Heart left ventricle (tissue), 16 donors: Measurements from ENCODE around the gene SLC16A5. TPM values are rescaled to one million over a fixed set of nuclear protein-coding genes. Genes with fewer than 3 reads are reported as not detected.
"Not testable (repeated sequence)": the region's sequence is repeated elsewhere in the genome, so short reads cannot be mapped to it uniquely, and the experiment has no call there.

Experiments used
- ATAC-seq, 4 donors: fragments of 200-7000 bp; cut with Tn5 transposase; one replicate each; pipeline ENCODE4 v1.9.1; 2020 to 2022; ENCODE audit warnings: moderate library complexity in 4 of 4, mild to moderate bottlenecking in 3 of 4, moderate number of reproducible peaks in 1 of 4
- DNase-seq, 5 donors: peaks; one replicate each; pipeline ENCODE4 v3.0.0-alpha.2; 2020
- H3K27ac ChIP-seq, 12 donors: fragments of 200-600 bp; sonication (generic) in 4 of 12; one replicate each; pipeline versions ENCODE4 v1.5.0 to v1.8.0; 2016 to 2022; ENCODE audit warnings: mild to moderate bottlenecking in 2 of 12
- H3K27me3 ChIP-seq, 9 donors: fragments of 200-600 bp; sonication (generic) in 2 of 9; one replicate each; pipeline versions ENCODE4 v1.5.1 to v1.8.0; 2016 to 2022; ENCODE audit warnings: mild to moderate bottlenecking in 3 of 9
- H3K36me3 ChIP-seq, 9 donors: fragments of 200-600 bp; sonication (generic) in 2 of 9; one replicate each; pipeline versions ENCODE4 v1.5.0 to v1.8.0; 2018 to 2022; ENCODE audit warnings: mild to moderate bottlenecking in 2 of 9
- H3K4me1 ChIP-seq, 12 donors: fragments of 200-600 bp; sonication (generic) in 4 of 12; one replicate each; pipeline versions ENCODE4 v1.5.0 to v1.8.0; 2016 to 2022; ENCODE audit warnings: mild to moderate bottlenecking in 3 of 12
- H3K4me3 ChIP-seq, 12 donors: fragments of 200-600 bp; sonication (generic) in 4 of 12; one replicate each; pipeline versions ENCODE4 v1.5.0 to v1.8.0; 2017 to 2022; ENCODE audit warnings: mild to moderate bottlenecking in 9 of 12, moderate library complexity in 4 of 12
- H3K9me3 ChIP-seq, 12 donors: fragments of 200-600 bp; sonication (generic) in 4 of 12; one replicate each; pipeline versions ENCODE4 v1.5.0 to v1.8.0; 2016 to 2022; ENCODE audit warnings: mild to moderate bottlenecking in 1 of 12
- CTCF ChIP-seq, 12 donors: fragments of 200-600 bp; sonication (generic) in 4 of 12; IDR thresholded peaks; one replicate each; pipeline versions ENCODE4 v1.5.0 to v1.8.0; 2018 to 2022; ENCODE audit warnings: antibody characterized with exemption in 12 of 12, mild to moderate bottlenecking in 5 of 12
- POLR2A ChIP-seq, 2 donors: fragments of 450-650 bp; IDR thresholded peaks; one replicate each; pipeline ENCODE4 v1.6.1; 2017; ENCODE audit warnings: antibody characterized with exemption in 2 of 2, mild to moderate bottlenecking in 2 of 2, moderate library complexity in 2 of 2
- WGBS, 4 donors: extraction: QIAGEN DNeasy Blood & Tissue Kit in 2 of 4; methylation state at CpG; one replicate each; pipeline versions ENCODE4 v1.1.5 to v1.1.7; 2013 to 2018; 5-methylcytosine and 5-hydroxymethylcytosine counted together
- intact Hi-C, 10 donors: fragments of 100-400 bp; cut with DNase I; formaldehyde crosslinking; loops; one replicate each; pipeline versions ENCODE4 v1.11.1 to v1.14.2; 2022
- polyA plus RNA-seq, 2 donors: library from polyadenylated mRNA; stranded (reverse); fragments of 200-250 nt; gene quantifications; one replicate each; pipeline ENCODE4 v1.2.3, GENCODE V29; 2013
- total RNA-seq, 9 donors: library from RNA; depleted of rRNA in 2 of 9; stranded (reverse); fragments of >200 nt in 2 of 9; fragmentation: NEBNext Ultra II Directional in 3 of 9; extraction: Animal tissue kit (Norgen Biotek cat#: 25700) in 3 of 9; gene quantifications; one replicate each; pipeline versions ENCODE4 v1.1.0 to v1.2.4, GENCODE V29; 2016 to 2023
- donor health status: ischemic (EF 13 %, LVEDD 7.1; RV severe dilation, severe dysfunction).
- donor health status: healthy with polysubstance abuse.
- donor health status: DM: no; HTN: yes; CAD: no.
- donor health status: DM: no; HTN: no; CAD: no.
- donor health status: ischemic (EF 25% LVEDD 6.9; RV normal size, moderate dysfunction).
- donor health status: ischemic (EF 25% LVEDD 5.7; RV mildly dilated, moderate dysfunction).
- donor health status: healthy.
- donor health status: DM: yes; HTN: yes; CAD: no.
- donor health status: ischemic (EF 35%, LVEDD 5.7; RV mildly dilated, moderate dysfunction).
- donor health status: nonischemic (EF 11% LVEDD 7.7; RV severe dilation, severe dysfunction).
- donor health status: DM: yes; HTN: yes; CAD: no.
- donor health status: PGD.
- donor health status: ischemic (EF 29% LVEDD 5.4; RV normal size, mild dysfunction).
- donor health status: nonischemic (EF 23%, LVEDD 6.1; RV moderate dilation, normal function).

Gene SLC16A5
- total and polyA plus RNA-seq, 11 donors = 4.3 to 23.3 (median 10.9) TPM

GRCh38 chr17:75068750-75069149, 19.0 kb upstream of the SLC16A5 start:
- Histone ChIP-seq H3K27ac (no peak overlapping the region), H3K27me3 (no peaks in the 10 kb centered on the region), H3K9me3 (no peaks in the 10 kb centered on the region), H3K36me3 (peaks cover 0 to 18% (median 16%) of the 10 kb centered on the region in 9 donors), H3K4me3 (no peak overlapping the region), H3K4me1 (peaks cover 0 to 17% (median 6%) of the 10 kb centered on the region in 12 donors)
- DNase-seq = no peak
- intact Hi-C loops = loop anchor here in 3 of 10 donors (10.0 kb wide), 1 partner anchor 136 kb away; the partner anchor contains the start of gene NUP85 (in 3 of the 3)
- 80 to 90% (median 86%) methylated on average over 8 of the region's 8 CpGs for WGBS, 4 donors
- no peak for TF ChIP-seq POLR2A (IDR thresholded peaks at IDR 0.05)
- no peak for TF ChIP-seq CTCF (IDR thresholded peaks at IDR 0.05)
- ATAC-seq = no peak

- no peak for ATAC-seq
- intact Hi-C loops = loop anchor here in 5 of 10 donors (5.0 to 10.0 kb wide), 2 partner anchors 38 to 135 kb away; partner anchors contain the start of genes NUP85 (in 3 of the 5) and ARMC7 (in 2 of the 5)
- WGBS, 4 donors = 93 to 98% (median 97%) methylated on average over 2 of the region's 2 CpGs
Measured at GRCh38 chr17:75069783-75070182, 18.0 kb upstream of the SLC16A5 start.

GRCh38 chr17:75071478-75072271, 16.1 kb upstream of the SLC16A5 start:
- peak; percentile 69 to 82 (median 72) for ATAC-seq
- not testable (repeated sequence) for H3K27me3 ChIP-seq, DNase-seq, H3K9me3 ChIP-seq, H3K4me3 ChIP-seq, H3K36me3 ChIP-seq
- 59 to 69% (median 67%) methylated on average over 8 of the region's 8 CpGs for WGBS, 4 donors
- Histone ChIP-seq H3K4me1 (peaks cover 0 to 17% (median 6%) of the 10 kb centered on the region in 12 donors), H3K27ac (peak overlapping the region in 8 of 12 donors; percentile 19 to 81 (median 63))
- intact Hi-C loops = loop anchor here in 2 of 10 donors (5.0 kb wide), 1 partner anchor 36 kb away; the partner anchor contains the start of gene ARMC7 (in 2 of the 2)

More at GRCh38 chr17:75069783-75070182, 18.0 kb upstream of the SLC16A5 start:
- TF ChIP-seq CTCF (IDR thresholded peaks at IDR 0.05) (peak in 5 of 12 donors; percentile 23 to 37 (median 27)), POLR2A (IDR thresholded peaks at IDR 0.05) (no peak)
- H3K4me3 ChIP-seq = no peak overlapping the region
- H3K36me3 ChIP-seq = peaks cover 0 to 8% (median 5%) of the 10 kb centered on the region in 9 donors
- no peaks in the 10 kb centered on the region for H3K27me3 ChIP-seq
- no peak overlapping the region for H3K27ac ChIP-seq
- H3K9me3 ChIP-seq = no peaks in the 10 kb centered on the region
- DNase-seq = no peak
- H3K4me1 ChIP-seq = peaks cover 0 to 17% (median 6%) of the 10 kb centered on the region in 12 donors

- DNase-seq, H3K9me3 ChIP-seq, ATAC-seq, H3K27me3 ChIP-seq, H3K4me3 ChIP-seq, H3K36me3 ChIP-seq: not testable (repeated sequence)
- H3K27ac ChIP-seq = peak overlapping the region in 6 of 12 donors; percentile 19 to 81 (median 53)
- peaks cover 0 to 27% (median 18%) of the 10 kb centered on the region in 12 donors for H3K4me1 ChIP-seq
- WGBS, 4 donors = 96 to 98% (median 97%) methylated on average over 5 of the region's 5 CpGs
- intact Hi-C loops = loop anchor here in 2 of 10 donors (5.0 kb wide), 1 partner anchor 34 kb away; the partner anchor contains the start of gene ARMC7 (in 2 of the 2)
Measured at GRCh38 chr17:75072909-75073308, 14.8 kb upstream of the SLC16A5 start.

GRCh38 chr17:75073618-75074047, 14.1 kb upstream of the SLC16A5 start:
- Histone ChIP-seq H3K36me3 (no peaks in the 10 kb centered on the region), H3K27ac (peak overlapping the region in 3 of 12 donors; percentile 29 to 76 (median 38)), H3K4me1 (peaks cover 0 to 35% (median 25%) of the 10 kb centered on the region in 12 donors), H3K4me3 (no peak overlapping the region), H3K9me3 (no peaks in the 10 kb centered on the region), H3K27me3 (no peaks in the 10 kb centered on the region)
- 82 to 86% (median 83%) methylated on average over 4 to 5 of the region's 5 CpGs for WGBS, 4 donors
- DNase-seq (no peak), ATAC-seq (no peak)
- TF ChIP-seq CTCF (IDR thresholded peaks at IDR 0.05) (no peak), POLR2A (IDR thresholded peaks at IDR 0.05) (no peak)
- intact Hi-C loops = loop anchor here in 2 of 10 donors (5.0 kb wide), 1 partner anchor 34 kb away; the partner anchor contains the start of gene ARMC7 (in 2 of the 2)
